NCI-H2081 (cell line): ENCODE results near the gene PRKD1.
"Not testable (repeated sequence)": the region's sequence is repeated elsewhere in the genome, so short reads cannot be mapped to it uniquely, and the experiment has no call there.

Source experiments
- DNase-seq, 2 experiments: peaks; one replicate each; lab custom pipeline; 2025; lab: John Stamatoyannopoulos, UW

Gene PRKD1

GRCh38 chr14:29799464-29800095 lies 128.1 kb downstream of the PRKD1 start:
- DNase-seq, result no peak

- no peak for DNase-seq
Measured at GRCh38 chr14:29798811-29799210, 128.8 kb downstream of the PRKD1 start.

- no peak for DNase-seq
Measured at GRCh38 chr14:29798108-29798663, 129.5 kb downstream of the PRKD1 start.

GRCh38 chr14:29796853-29797252 lies 130.8 kb downstream of the PRKD1 start:
- DNase-seq, result no peak

- DNase-seq, result no peak
Measured at GRCh38 chr14:29789475-29789874, 138.2 kb downstream of the PRKD1 start.

GRCh38 chr14:29788093-29788492 lies 139.6 kb downstream of the PRKD1 start:
- DNase-seq, result no peak

- DNase-seq, result no peak
Measured at GRCh38 chr14:29783556-29783955, 144.1 kb downstream of the PRKD1 start.

- no peak for DNase-seq
Measured at GRCh38 chr14:29782041-29782440, 145.6 kb downstream of the PRKD1 start.

GRCh38 chr14:29777142-29777541 lies 150.5 kb downstream of the PRKD1 start:
- not testable (repeated sequence) for DNase-seq

GRCh38 chr14:29773990-29774389 lies 153.7 kb downstream of the PRKD1 start:
- peak; percentile 17 to 74 for DNase-seq

GRCh38 chr14:29763342-29763858 lies 164.2 kb downstream of the PRKD1 start:
- DNase-seq, result no peak

- DNase-seq, result no peak
Measured at GRCh38 chr14:29759521-29760340, 167.9 kb downstream of the PRKD1 start.

- DNase-seq, result peak in 1 of 2 experiments; percentile 42
Measured at GRCh38 chr14:29757711-29758233, 169.9 kb downstream of the PRKD1 start.

GRCh38 chr14:29757188-29757680 lies 170.4 kb downstream of the PRKD1 start:
- no peak for DNase-seq

- no peak for DNase-seq
Measured at GRCh38 chr14:29756019-29756385, 171.6 kb downstream of the PRKD1 start.

- DNase-seq, result no peak
Measured at GRCh38 chr14:29755311-29756018, 172.2 kb downstream of the PRKD1 start.

GRCh38 chr14:29754134-29754533 lies 173.5 kb downstream of the PRKD1 start:
- DNase-seq, result no peak

- no peak for DNase-seq
Measured at GRCh38 chr14:29752221-29752923, 175.3 kb downstream of the PRKD1 start.

GRCh38 chr14:29749829-29750228 lies 177.8 kb downstream of the PRKD1 start:
- no peak for DNase-seq

GRCh38 chr14:29749327-29749726 lies 178.3 kb downstream of the PRKD1 start:
- DNase-seq, result no peak

- no peak for DNase-seq
Measured at GRCh38 chr14:29745863-29746262, 181.8 kb downstream of the PRKD1 start.
